Omental fat pad (tissue), 4 donors: Measurements from ENCODE around the gene TMEM132E. TPM values are rescaled to one million over a fixed set of nuclear protein-coding genes. Genes with fewer than 3 reads are reported as not detected.

ENCODE experiments used
- ATAC-seq: fragments of 150-250 bp; one replicate; pipeline ENCODE4 v1.9.1; 2016; ENCODE audit warnings: mild to moderate bottlenecking, moderate library complexity; ENCODE audit not compliant: low FRiP score
- DNase-seq: peaks from one replicate; pipeline ENCODE4 v3.0.0-alpha.2; 2019; ENCODE audit warnings: low spot score
- total RNA-seq, 4 donors: library from RNA; depleted of rRNA; stranded (reverse); fragments of >200 nt; gene quantifications; one replicate each; pipeline ENCODE4 v1.1.0, GENCODE V29; 2016
- TF ChIP-seq, protein P1 (sequence below), 3 donors: fragments of 450-650 bp; IDR thresholded peaks; one replicate each; pipeline ENCODE4 v1.5.1; 2016 to 2017; ENCODE audit warnings: antibody characterized with exemption in 3 of 3, mild to moderate bottlenecking in 3 of 3, moderate library complexity in 2 of 3

Gene TMEM132E
- total RNA-seq, 4 donors from 2014 or later = 0.13 to 0.19 TPM; not detected in 2

DNA sequence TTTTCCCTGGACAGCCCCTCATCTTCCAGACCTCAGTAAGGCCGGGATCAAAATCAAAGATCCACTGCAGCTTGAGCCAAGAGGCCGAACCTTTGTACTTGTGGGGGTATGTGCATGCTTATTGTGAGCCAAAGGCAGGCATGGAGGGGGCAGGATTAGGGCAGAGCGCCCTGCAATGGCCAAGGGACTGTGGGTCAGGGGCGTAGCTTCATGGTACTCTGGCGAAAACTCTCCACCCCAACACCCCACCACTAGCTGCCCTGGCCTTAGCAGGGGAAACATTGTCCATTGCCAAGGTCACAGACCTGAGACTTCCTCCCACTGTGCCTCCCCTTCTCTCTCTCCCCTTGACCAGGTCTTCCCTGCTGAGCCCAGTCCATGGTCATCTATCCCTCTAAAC, 90.1 kb downstream of the TMEM132E start:
- DNase-seq = no peak
- no peak for ATAC-seq
- TF ChIP-seq, protein P1, sequence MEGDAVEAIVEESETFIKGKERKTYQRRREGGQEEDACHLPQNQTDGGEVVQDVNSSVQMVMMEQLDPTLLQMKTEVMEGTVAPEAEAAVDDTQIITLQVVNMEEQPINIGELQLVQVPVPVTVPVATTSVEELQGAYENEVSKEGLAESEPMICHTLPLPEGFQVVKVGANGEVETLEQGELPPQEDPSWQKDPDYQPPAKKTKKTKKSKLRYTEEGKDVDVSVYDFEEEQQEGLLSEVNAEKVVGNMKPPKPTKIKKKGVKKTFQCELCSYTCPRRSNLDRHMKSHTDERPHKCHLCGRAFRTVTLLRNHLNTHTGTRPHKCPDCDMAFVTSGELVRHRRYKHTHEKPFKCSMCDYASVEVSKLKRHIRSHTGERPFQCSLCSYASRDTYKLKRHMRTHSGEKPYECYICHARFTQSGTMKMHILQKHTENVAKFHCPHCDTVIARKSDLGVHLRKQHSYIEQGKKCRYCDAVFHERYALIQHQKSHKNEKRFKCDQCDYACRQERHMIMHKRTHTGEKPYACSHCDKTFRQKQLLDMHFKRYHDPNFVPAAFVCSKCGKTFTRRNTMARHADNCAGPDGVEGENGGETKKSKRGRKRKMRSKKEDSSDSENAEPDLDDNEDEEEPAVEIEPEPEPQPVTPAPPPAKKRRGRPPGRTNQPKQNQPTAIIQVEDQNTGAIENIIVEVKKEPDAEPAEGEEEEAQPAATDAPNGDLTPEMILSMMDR (IDR thresholded peaks at IDR 0.05) = no peak

DNA sequence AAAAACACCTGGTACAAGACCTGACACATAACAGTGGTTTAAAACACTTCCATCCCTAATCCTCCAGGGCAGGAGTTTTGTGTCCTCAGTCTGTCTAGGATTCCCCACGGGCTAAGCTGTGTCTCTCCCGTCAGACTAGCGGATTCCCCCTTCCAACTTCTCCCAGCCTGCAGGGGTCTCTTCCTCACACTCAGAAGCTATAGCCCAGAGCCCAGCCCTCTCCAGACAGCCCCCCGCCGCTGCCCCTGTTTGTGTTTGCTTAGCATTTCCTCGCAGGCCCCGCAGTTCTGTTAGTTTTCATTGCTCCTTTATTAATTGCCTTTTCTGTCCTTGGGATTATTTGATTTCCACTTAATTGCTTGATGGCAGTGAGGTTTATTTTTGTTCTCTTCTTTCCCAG, 91.2 kb downstream of the TMEM132E start:
- ATAC-seq (no peak), DNase-seq (no peak)
- TF ChIP-seq, protein P1 (IDR thresholded peaks at IDR 0.05) = no peak

DNA sequence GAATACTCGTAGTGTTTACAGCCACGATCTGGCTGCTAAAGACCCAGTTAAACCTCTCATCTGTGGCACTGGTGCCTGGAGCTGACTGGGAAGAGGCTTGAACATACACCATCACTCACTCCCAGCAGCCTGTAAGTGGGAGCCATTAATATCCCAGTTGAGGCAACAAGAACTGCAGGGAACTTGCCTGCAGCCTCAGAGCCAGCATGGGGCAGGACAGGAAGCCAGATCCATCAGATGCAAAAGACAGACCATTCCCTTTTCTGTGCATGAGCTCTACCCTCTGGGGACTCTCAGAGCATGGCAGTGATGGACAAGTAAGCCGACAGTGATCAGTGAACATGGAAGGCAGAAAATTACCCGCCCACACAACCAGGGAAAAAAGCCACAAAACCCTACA, 91.8 kb downstream of the TMEM132E start:
- DNase-seq (no peak), ATAC-seq (no peak)
- TF ChIP-seq, protein P1 (IDR thresholded peaks at IDR 0.05) = no peak

DNA sequence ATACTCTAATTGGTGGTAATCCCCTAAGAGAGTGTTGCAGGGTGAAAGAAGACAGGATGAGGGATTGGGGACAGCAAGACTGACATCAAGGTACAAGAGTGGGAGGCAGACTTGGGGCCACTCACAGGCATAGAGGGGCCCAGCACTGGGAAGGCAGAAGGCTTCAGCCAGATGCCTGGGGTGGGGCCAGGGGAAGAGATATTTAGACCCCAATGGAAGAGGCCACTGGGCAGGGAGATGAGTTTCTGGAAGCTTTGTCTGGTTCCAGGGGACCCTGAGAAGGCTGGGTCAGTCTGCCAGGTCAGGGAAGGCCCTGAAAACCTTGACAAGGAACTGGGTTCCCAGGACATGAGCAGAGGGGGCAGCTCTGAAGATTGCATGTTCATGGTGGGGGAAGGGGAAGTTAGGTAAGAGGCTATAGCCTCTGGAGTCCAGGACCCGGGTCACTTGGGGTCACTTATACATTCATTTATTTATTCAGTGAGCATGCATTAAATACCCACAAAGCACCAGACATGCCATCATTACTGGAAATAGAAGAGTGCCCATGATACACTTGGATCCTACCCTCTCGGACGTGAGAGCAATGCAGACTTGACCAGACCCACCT, 92.9 kb downstream of the TMEM132E start:
- ATAC-seq (no peak), DNase-seq (no peak)
- TF ChIP-seq, protein P1 (IDR thresholded peaks at IDR 0.05) = no peak

DNA sequence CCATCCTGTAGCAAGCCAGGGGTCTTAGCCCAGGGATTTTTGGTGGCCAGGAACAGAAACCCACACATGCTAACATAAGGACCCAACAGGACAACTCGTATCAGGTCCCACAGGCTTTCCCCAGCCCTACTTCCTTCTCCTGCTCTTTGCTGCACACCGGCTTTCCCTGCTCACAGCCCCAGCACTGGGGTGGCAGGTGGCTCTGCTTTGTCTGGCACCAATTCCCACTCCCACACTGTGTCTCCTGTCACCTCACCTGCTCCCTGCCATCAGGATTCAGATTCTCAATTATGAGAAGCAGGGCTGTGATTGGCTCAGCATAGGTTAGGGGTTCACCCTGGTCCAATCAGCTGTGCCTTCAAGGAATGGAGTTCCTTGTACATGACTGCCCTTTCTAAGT, 94.1 kb downstream of the TMEM132E start:
- TF ChIP-seq, protein P1 (IDR thresholded peaks at IDR 0.05) = no peak
- DNase-seq (no peak), ATAC-seq (peak; percentile 24)

DNA sequence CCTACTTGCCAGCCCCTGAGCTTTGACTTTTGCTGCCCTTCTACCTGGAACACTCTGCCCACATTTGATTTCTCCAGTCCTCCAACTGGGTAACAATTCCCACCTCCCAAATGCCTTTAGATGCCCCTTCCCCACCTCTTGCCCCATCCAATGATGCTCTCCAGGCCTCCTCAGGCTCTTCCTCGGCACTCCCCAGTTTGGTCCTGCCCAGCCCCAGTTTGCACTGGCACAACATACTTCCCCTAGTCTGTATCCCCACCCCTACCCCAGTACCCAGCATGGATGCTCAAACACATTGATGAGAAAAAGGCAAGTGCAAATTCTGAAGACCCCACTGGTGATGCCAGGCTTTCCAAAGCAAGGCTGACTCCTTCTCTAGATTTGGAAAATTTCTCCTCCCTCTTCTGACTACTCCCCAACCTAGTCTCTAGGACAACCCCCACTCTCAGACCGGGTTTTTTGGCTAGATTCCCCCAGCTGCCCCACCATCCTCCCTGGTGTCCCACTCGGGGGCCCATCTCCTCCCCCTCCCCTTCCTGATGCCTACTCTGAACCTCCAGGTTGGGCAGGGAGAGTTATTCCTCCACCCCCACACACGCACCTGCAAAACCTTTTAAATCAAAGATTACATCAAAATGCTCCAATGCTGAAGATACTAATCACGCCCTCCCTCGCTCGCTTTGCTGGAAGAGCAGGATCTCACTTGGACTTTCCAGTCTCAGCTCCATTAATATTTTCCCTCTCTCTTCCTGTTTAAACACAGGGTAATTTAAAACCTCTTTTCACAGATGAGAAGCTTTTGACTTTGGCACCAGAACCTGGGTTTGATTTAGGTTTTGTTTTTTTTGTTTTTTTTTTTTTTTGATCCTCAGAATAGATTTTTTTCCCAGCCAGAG, 94.9 kb downstream of the TMEM132E start:
- DNase-seq (no peak), ATAC-seq (no peak)
- TF ChIP-seq, protein P1 (IDR thresholded peaks at IDR 0.05) = no peak
